Epidermal melanocyte (primary cell): ENCODE measurements around the gene TMTC4.
A peak's percentile ranks its signal among the peaks of the same experiment; 100 is the strongest.

Experiments
- DNase-seq: peaks from one replicate; pipeline ENCODE4 v3.0.0; 2011; ENCODE audit warnings: low spot score; ENCODE audit not compliant: insufficient read length

TMTC4 gene

GRCh38 chr13:100666124-100666523 is 8.5 kb downstream of the TMTC4 start:
- DNase-seq = peak; percentile 35

GRCh38 chr13:100665403-100665802 is 9.2 kb downstream of the TMTC4 start:
- no peak for DNase-seq

- no peak for DNase-seq
These were observed 10.3 kb downstream of the TMTC4 start for GRCh38 chr13:100664171-100664900.

GRCh38 chr13:100662468-100663211 is 12.0 kb downstream of the TMTC4 start:
- DNase-seq = no peak

GRCh38 chr13:100660761-100661160 is 13.8 kb downstream of the TMTC4 start:
- no peak for DNase-seq

GRCh38 chr13:100659578-100659977 is 15.0 kb downstream of the TMTC4 start:
- DNase-seq = no peak

GRCh38 chr13:100658363-100658762 is 16.2 kb downstream of the TMTC4 start:
- DNase-seq = no peak

- no peak for DNase-seq
These were observed 16.7 kb downstream of the TMTC4 start for GRCh38 chr13:100657881-100658315.

- no peak for DNase-seq
These were observed 22.1 kb downstream of the TMTC4 start for GRCh38 chr13:100652510-100652909.

GRCh38 chr13:100650326-100650725 is 24.3 kb downstream of the TMTC4 start:
- DNase-seq = no peak

GRCh38 chr13:100648354-100648753 is 26.2 kb downstream of the TMTC4 start:
- no peak for DNase-seq

GRCh38 chr13:100646871-100647270 is 27.7 kb downstream of the TMTC4 start:
- DNase-seq = no peak

GRCh38 chr13:100646030-100646673 is 28.4 kb downstream of the TMTC4 start:
- DNase-seq = no peak

- DNase-seq = no peak
These were observed 29.2 kb downstream of the TMTC4 start for GRCh38 chr13:100645382-100645781.

GRCh38 chr13:100644371-100644770 is 30.2 kb downstream of the TMTC4 start:
- DNase-seq = no peak

- no peak for DNase-seq
These were observed 36.8 kb downstream of the TMTC4 start for GRCh38 chr13:100637796-100638195.

GRCh38 chr13:100637380-100637779 is 37.2 kb downstream of the TMTC4 start:
- no peak for DNase-seq

GRCh38 chr13:100636441-100636840 is 38.2 kb downstream of the TMTC4 start:
- no peak for DNase-seq

GRCh38 chr13:100636004-100636403 is 38.6 kb downstream of the TMTC4 start:
- DNase-seq = no peak

- no peak for DNase-seq
These were observed 39.9 kb downstream of the TMTC4 start for GRCh38 chr13:100634696-100635095.

- no peak for DNase-seq
These were observed 41.1 kb downstream of the TMTC4 start for GRCh38 chr13:100633461-100633860.

- no peak for DNase-seq
These were observed 44.0 kb downstream of the TMTC4 start for GRCh38 chr13:100630555-100630954.
